Uterus (tissue), 4 donors: ENCODE data around the gene ADAMTS17. TPM values are rescaled to one million over a fixed set of nuclear protein-coding genes. Genes with fewer than 3 reads are reported as not detected.
"Not testable (repeated sequence)": the region's sequence is repeated elsewhere in the genome, so short reads cannot be mapped to it uniquely, and the experiment has no call there.

Source experiments
- DNase-seq, 2 donors: peaks; one replicate each; pipeline ENCODE4 v3.0.0-alpha.2; 2019 to 2020
- H3K27ac ChIP-seq, 2 donors: fragments of 200-600 bp; sonication (generic); 1 replicate in 1 of 2; 2 replicates in 1 of 2; pipeline ENCODE4 v1.5.1; 2016 to 2018
- H3K27me3 ChIP-seq, 2 donors: fragments of 200-600 bp; sonication (generic); one replicate each; pipeline ENCODE4 v1.5.1; 2018 to 2019; ENCODE audit warnings: control low read depth in 1 of 2
- H3K36me3 ChIP-seq, 2 donors: fragments of 200-600 bp; sonication (generic); one replicate each; pipeline ENCODE4 v1.5.1; 2019; ENCODE audit warnings: control low read depth in 1 of 2
- H3K4me1 ChIP-seq, 2 donors: fragments of 200-600 bp; sonication (generic); one replicate each; pipeline ENCODE4 v1.5.1; 2018 to 2019; ENCODE audit warnings: control low read depth in 1 of 2
- H3K4me3 ChIP-seq, 2 donors: fragments of 200-600 bp; sonication (generic); 1 replicate in 1 of 2; 2 replicates in 1 of 2; pipeline ENCODE4 v1.5.1; 2018 to 2019; ENCODE audit warnings: mild to moderate bottlenecking in 1 of 2
- H3K9me3 ChIP-seq, 2 donors: fragments of 200-600 bp; sonication (generic); one replicate each; pipeline ENCODE4 v1.5.1; 2019; ENCODE audit warnings: control low read depth in 1 of 2
- CTCF ChIP-seq, 4 experiments: fragments of 200-600 bp in 2 of 4; fragments of 450-650 bp in 2 of 4; sonication (generic) in 2 of 4; IDR thresholded peaks; one replicate each; pipeline ENCODE4 v1.5.1; 2016 to 2019; ENCODE audit warnings: antibody characterized with exemption in 4 of 4, mild to moderate bottlenecking in 2 of 4, moderate library complexity in 1 of 4
- POLR2A ChIP-seq, 2 donors: fragments of 450-650 bp; IDR thresholded peaks; one replicate each; pipeline ENCODE4 v1.6.1; 2016; ENCODE audit warnings: antibody characterized with exemption in 2 of 2, mild to moderate bottlenecking in 1 of 2, moderate library complexity in 1 of 2
- intact Hi-C: fragments of 100-400 bp; cut with DNase I; formaldehyde crosslinking; loops from one replicate; pipeline ENCODE4 v1.15.1; 2023; ENCODE audit warnings: low total_unique reads
- small RNA-seq: library from RNA; depleted of rRNA; stranded (forward); fragments of <200 nt; gene quantifications from one replicate; pipeline ENCODE3, GENCODE V24; 2016
- total RNA-seq, 4 donors: library from RNA; depleted of rRNA in 3 of 4; stranded (reverse); fragments of >200 nt in 3 of 4; gene quantifications; one replicate each; pipeline versions ENCODE4 v1.1.0 to v1.2.4, GENCODE V29; 2014 to 2023
- donor health status: DM: yes; HTN: yes; CAD: no.

The ADAMTS17 gene
- total RNA-seq, 4 donors from 2014 or later = 3.1 to 17.1 (median 8.1) TPM; not detected in 1

- DNase-seq = peak; percentile 72 to 74
- H3K27me3 ChIP-seq = no peaks in the 10 kb centered on the region
- peaks cover 0 to 4% of the 10 kb centered on the region in 2 donors for H3K4me1 ChIP-seq
- no peaks in the 10 kb centered on the region for H3K9me3 ChIP-seq
- TF ChIP-seq CTCF (IDR thresholded peaks at IDR 0.05) (peak; percentile 54 to 79 (median 69)), POLR2A (IDR thresholded peaks at IDR 0.05) (no peak)
- H3K27ac ChIP-seq = peak overlapping the region; percentile 79 to 83
- peak overlapping the region; percentile 20 to 33 for H3K4me3 ChIP-seq
- intact Hi-C loops = no loop called here
- no peaks in the 10 kb centered on the region for H3K36me3 ChIP-seq
Observed at GRCh38 chr15:99928429-99928981, 413.3 kb downstream of the ADAMTS17 start.

- intact Hi-C loops, DNase-seq, H3K9me3 ChIP-seq, H3K27ac ChIP-seq, H3K4me1 ChIP-seq, H3K36me3 ChIP-seq, H3K27me3 ChIP-seq: not testable (repeated sequence)
- H3K4me3 ChIP-seq = peak overlapping the region in 1 of 2 donors; percentile 33
Observed at GRCh38 chr15:99926532-99926931, 415.2 kb downstream of the ADAMTS17 start.

GRCh38 chr15:99925661-99926461 lies 415.9 kb downstream of the ADAMTS17 start:
- Histone ChIP-seq H3K4me3 (peak overlapping the region; percentile 15 to 33), H3K36me3 (no peaks in the 10 kb centered on the region), H3K27ac (peak overlapping the region; percentile 61 to 76), H3K4me1 (peaks cover 0 to 4% of the 10 kb centered on the region in 2 donors), H3K9me3 (no peaks in the 10 kb centered on the region), H3K27me3 (no peaks in the 10 kb centered on the region)
- intact Hi-C loops = no loop called here
- TF ChIP-seq POLR2A (IDR thresholded peaks at IDR 0.05) (no peak), CTCF (IDR thresholded peaks at IDR 0.05) (no peak)
- DNase-seq = peak; percentile 54 to 66

GRCh38 chr15:99923711-99924110 lies 418.1 kb downstream of the ADAMTS17 start:
- DNase-seq = no peak
- Histone ChIP-seq H3K4me3 (no peak overlapping the region), H3K4me1 (peaks cover 0 to 4% of the 10 kb centered on the region in 2 donors), H3K27ac (no peak overlapping the region), H3K27me3 (no peaks in the 10 kb centered on the region), H3K36me3 (no peaks in the 10 kb centered on the region), H3K9me3 (no peaks in the 10 kb centered on the region)
- TF ChIP-seq CTCF (IDR thresholded peaks at IDR 0.05) (no peak), POLR2A (IDR thresholded peaks at IDR 0.05) (no peak)
- intact Hi-C loops = no loop called here

Small RNA genes lying within 50 kb of the gene (small RNA-seq; reads per million reads assigned to genes)
- not detected for gene RNA5SP402

Other genes starting within 250 kb of the ADAMTS17 start
- under 1 TPM in 1 of 4 donors, not detected in 3; 0.69 TPM for gene CERS3, start 187.0 kb upstream of the ADAMTS17 start, total RNA-seq